ENCODE data around the gene KLHDC8B. TPM values are rescaled to one million over a fixed set of nuclear protein-coding genes. Genes with fewer than 3 reads are reported as not detected.
"Not testable (repeated sequence)": the region's sequence is repeated elsewhere in the genome, so short reads cannot be mapped to it uniquely, and the experiment has no call there.

KLHDC8B gene
- total RNA-seq, 5 donors from 2014 or later (not counting 1 experiment from before 2014, with no cell fraction given) = 2.0 to 7.3 (median 4.7) TPM

GRCh38 chr3:49216687-49217086, 45.3 kb downstream of the KLHDC8B start:
- H3K4me3 ChIP-seq (ENCODE audit: control insufficient read depth in 1 of 2, extremely low read depth in 1 of 2, low read length in 1 of 2); H3K36me3 ChIP-seq (ENCODE audit: control insufficient read depth in 2 of 2, extremely low read depth in 1 of 2, insufficient read depth in 1 of 2, low read length in 1 of 2); ATAC-seq (replicated peaks in 1 of 4); DNase-seq; H3K4me3 Mint-ChIP-seq; H3K27ac Mint-ChIP-seq; H3K36me3 Mint-ChIP-seq; H3K27ac ChIP-seq (ENCODE audit: low read length); H3K27me3 Mint-ChIP-seq; H3K9me3 ChIP-seq; POLR2A ChIA-PET; H3K9me3 Mint-ChIP-seq; H3K4me1 ChIP-seq (ENCODE audit: control insufficient read depth in 1 of 2, extremely low read depth in 1 of 2, insufficient read depth in 2 of 2, low read length in 2 of 2); CTCF ChIA-PET; H3K4me1 Mint-ChIP-seq: not testable (repeated sequence)
- WGBS (ENCODE audit: insufficient coverage) = no CpG with 5 or more reads among the region's 3 CpGs
- peaks cover 0 to 13% of the 10 kb centered on the region in 2 experiments for H3K27me3 ChIP-seq (replicated peaks in 1 of 2; ENCODE audit: control insufficient read depth in 2 of 2, extremely low read depth in 1 of 2, insufficient read depth in 2 of 2, low read length in 1 of 2)

- H3K4me3 Mint-ChIP-seq; H3K9me3 ChIP-seq; H3K27ac Mint-ChIP-seq; H3K27me3 Mint-ChIP-seq; H3K4me1 Mint-ChIP-seq; H3K9me3 Mint-ChIP-seq; POLR2A ChIA-PET; H3K4me1 ChIP-seq (ENCODE audit: control insufficient read depth in 1 of 2, extremely low read depth in 1 of 2, insufficient read depth in 2 of 2, low read length in 2 of 2); CTCF ChIA-PET; DNase-seq; H3K4me3 ChIP-seq (ENCODE audit: control insufficient read depth in 1 of 2, extremely low read depth in 1 of 2, low read length in 1 of 2); H3K36me3 Mint-ChIP-seq; ATAC-seq (replicated peaks in 1 of 4); H3K27ac ChIP-seq (ENCODE audit: low read length); H3K36me3 ChIP-seq (ENCODE audit: control insufficient read depth in 2 of 2, extremely low read depth in 1 of 2, insufficient read depth in 1 of 2, low read length in 1 of 2): not testable (repeated sequence)
- H3K27me3 ChIP-seq (replicated peaks in 1 of 2; ENCODE audit: control insufficient read depth in 2 of 2, extremely low read depth in 1 of 2, insufficient read depth in 2 of 2, low read length in 1 of 2) = peaks cover 0 to 13% of the 10 kb centered on the region in 2 experiments
Measured at GRCh38 chr3:49217108-49217507, 45.7 kb downstream of the KLHDC8B start.

GRCh38 chr3:49217688-49218470, 46.5 kb downstream of the KLHDC8B start:
- H3K27me3 Mint-ChIP-seq = peaks cover 6% of the 10 kb centered on the region in 2 donors
- no peak overlapping the region for H3K27ac Mint-ChIP-seq
- ATAC-seq (replicated peaks in 1 of 4) (no peak), DNase-seq (no peak)
- ChIA-PET POLR2A (no interaction called here), CTCF (interaction anchor here in 1 of 2 donors (0.6 kb wide), 1 partner anchor 368 kb away, joined by 6 read pairs; no protein-coding TSS in a partner anchor)
- no peaks in the 10 kb centered on the region for H3K4me1 Mint-ChIP-seq
- 95% methylated on average over 7 of the region's 7 CpGs for WGBS (ENCODE audit: insufficient coverage)
- H3K4me3 Mint-ChIP-seq = no peak overlapping the region
- Histone ChIP-seq H3K9me3 (no peaks in the 10 kb centered on the region), H3K36me3 (ENCODE audit: control insufficient read depth in 2 of 2, extremely low read depth in 1 of 2, insufficient read depth in 1 of 2, low read length in 1 of 2) (no peaks in the 10 kb centered on the region), H3K27ac (ENCODE audit: low read length) (no peak overlapping the region), H3K27me3 (replicated peaks in 1 of 2; ENCODE audit: control insufficient read depth in 2 of 2, extremely low read depth in 1 of 2, insufficient read depth in 2 of 2, low read length in 1 of 2) (peaks cover 0 to 13% of the 10 kb centered on the region in 2 experiments), H3K4me3 (ENCODE audit: control insufficient read depth in 1 of 2, extremely low read depth in 1 of 2, low read length in 1 of 2) (no peak overlapping the region), H3K4me1 (ENCODE audit: control insufficient read depth in 1 of 2, extremely low read depth in 1 of 2, insufficient read depth in 2 of 2, low read length in 2 of 2) (no peaks in the 10 kb centered on the region)
- H3K36me3 Mint-ChIP-seq = no peaks in the 10 kb centered on the region
- peaks cover 0 to 6% (median 0%) of the 10 kb centered on the region in 3 donors for H3K9me3 Mint-ChIP-seq

GRCh38 chr3:49218471-49218989, 47.1 kb downstream of the KLHDC8B start:
- H3K27ac ChIP-seq (ENCODE audit: low read length); CTCF ChIA-PET: not testable (repeated sequence)

GRCh38 chr3:49219132-49219531, 47.7 kb downstream of the KLHDC8B start:
- Mint-ChIP-seq H3K27me3 (peaks cover 6% of the 10 kb centered on the region in 2 donors), H3K27ac (no peak overlapping the region), H3K36me3 (no peaks in the 10 kb centered on the region), H3K9me3 (peaks cover 0 to 6% (median 0%) of the 10 kb centered on the region in 3 donors), H3K4me3 (no peak overlapping the region), H3K4me1 (no peaks in the 10 kb centered on the region)
- Histone ChIP-seq H3K27me3 (replicated peaks in 1 of 2; ENCODE audit: control insufficient read depth in 2 of 2, extremely low read depth in 1 of 2, insufficient read depth in 2 of 2, low read length in 1 of 2) (peaks cover 0 to 13% of the 10 kb centered on the region in 2 experiments), H3K9me3 (no peaks in the 10 kb centered on the region), H3K36me3 (ENCODE audit: control insufficient read depth in 2 of 2, extremely low read depth in 1 of 2, insufficient read depth in 1 of 2, low read length in 1 of 2) (no peaks in the 10 kb centered on the region), H3K4me3 (ENCODE audit: control insufficient read depth in 1 of 2, extremely low read depth in 1 of 2, low read length in 1 of 2) (no peak overlapping the region), H3K27ac (ENCODE audit: low read length) (no peak overlapping the region), H3K4me1 (ENCODE audit: control insufficient read depth in 1 of 2, extremely low read depth in 1 of 2, insufficient read depth in 2 of 2, low read length in 2 of 2) (no peaks in the 10 kb centered on the region)
- WGBS (ENCODE audit: insufficient coverage) = 100% methylated on average over 1 of the region's 6 CpGs
- DNase-seq (no peak), ATAC-seq (replicated peaks in 1 of 4) (no peak)
- POLR2A ChIA-PET = no interaction called here
- CTCF ChIA-PET = no interaction called here

More at GRCh38 chr3:49218471-49218989, 47.1 kb downstream of the KLHDC8B start:
- DNase-seq; H3K27me3 Mint-ChIP-seq; H3K4me1 Mint-ChIP-seq; H3K27ac Mint-ChIP-seq; POLR2A ChIA-PET; H3K36me3 Mint-ChIP-seq; H3K36me3 ChIP-seq (ENCODE audit: control insufficient read depth in 2 of 2, extremely low read depth in 1 of 2, insufficient read depth in 1 of 2, low read length in 1 of 2); H3K9me3 ChIP-seq; H3K4me1 ChIP-seq (ENCODE audit: control insufficient read depth in 1 of 2, extremely low read depth in 1 of 2, insufficient read depth in 2 of 2, low read length in 2 of 2); H3K4me3 Mint-ChIP-seq; H3K9me3 Mint-ChIP-seq; H3K4me3 ChIP-seq (ENCODE audit: control insufficient read depth in 1 of 2, extremely low read depth in 1 of 2, low read length in 1 of 2); ATAC-seq (replicated peaks in 1 of 4): not testable (repeated sequence)
- WGBS (ENCODE audit: insufficient coverage) = no CpG with 5 or more reads among the region's 6 CpGs
- peaks cover 0 to 13% of the 10 kb centered on the region in 2 experiments for H3K27me3 ChIP-seq (replicated peaks in 1 of 2; ENCODE audit: control insufficient read depth in 2 of 2, extremely low read depth in 1 of 2, insufficient read depth in 2 of 2, low read length in 1 of 2)

GRCh38 chr3:49220985-49221563, 49.7 kb downstream of the KLHDC8B start:
- H3K4me1 ChIP-seq (ENCODE audit: control insufficient read depth in 1 of 2, extremely low read depth in 1 of 2, insufficient read depth in 2 of 2, low read length in 2 of 2); POLR2A ChIA-PET; H3K9me3 Mint-ChIP-seq; DNase-seq; H3K4me3 Mint-ChIP-seq; H3K4me3 ChIP-seq (ENCODE audit: control insufficient read depth in 1 of 2, extremely low read depth in 1 of 2, low read length in 1 of 2); CTCF ChIA-PET; H3K36me3 Mint-ChIP-seq; H3K27me3 Mint-ChIP-seq; H3K27ac ChIP-seq (ENCODE audit: low read length); ATAC-seq (replicated peaks in 1 of 4); H3K36me3 ChIP-seq (ENCODE audit: control insufficient read depth in 2 of 2, extremely low read depth in 1 of 2, insufficient read depth in 1 of 2, low read length in 1 of 2); H3K4me1 Mint-ChIP-seq; H3K9me3 ChIP-seq; H3K27me3 ChIP-seq (replicated peaks in 1 of 2; ENCODE audit: control insufficient read depth in 2 of 2, extremely low read depth in 1 of 2, insufficient read depth in 2 of 2, low read length in 1 of 2); H3K27ac Mint-ChIP-seq: not testable (repeated sequence)
- 91% methylated on average over 2 of the region's 6 CpGs for WGBS (ENCODE audit: insufficient coverage)

Measured in T-cell (primary cell).